NCI-H128 (cell line): ENCODE data around the gene LYPD6B.
A peak's percentile ranks its signal among the peaks of the same experiment; 100 is the strongest.

Experiments used
- DNase-seq: peaks from one replicate; lab custom pipeline; 2025; ENCODE audit not compliant: unreplicated experiment; lab: John Stamatoyannopoulos, UW

LYPD6B gene

GRCh38 chr2:149009576-149010461 lies 28.7 kb upstream of the LYPD6B start:
- DNase-seq, result no peak

GRCh38 chr2:149012545-149012944 lies 26.0 kb upstream of the LYPD6B start:
- DNase-seq, result no peak

- DNase-seq, result no peak
Observed at GRCh38 chr2:149015501-149015900, 23.0 kb upstream of the LYPD6B start.

GRCh38 chr2:149015926-149016563 lies 22.5 kb upstream of the LYPD6B start:
- no peak for DNase-seq

- DNase-seq, result peak; percentile 29
Observed at GRCh38 chr2:149017116-149017985, 21.1 kb upstream of the LYPD6B start.

GRCh38 chr2:149018981-149019380 lies 19.5 kb upstream of the LYPD6B start:
- no peak for DNase-seq

- DNase-seq, result no peak
Observed at GRCh38 chr2:149019768-149020167, 18.7 kb upstream of the LYPD6B start.

- no peak for DNase-seq
Observed at GRCh38 chr2:149020432-149020851, 18.1 kb upstream of the LYPD6B start.

- DNase-seq, result no peak
Observed at GRCh38 chr2:149021271-149021719, 17.2 kb upstream of the LYPD6B start.

GRCh38 chr2:149021761-149022160 lies 16.7 kb upstream of the LYPD6B start:
- DNase-seq, result no peak

GRCh38 chr2:149023091-149023490 lies 15.4 kb upstream of the LYPD6B start:
- no peak for DNase-seq

- no peak for DNase-seq
Observed at GRCh38 chr2:149027590-149028250, 10.8 kb upstream of the LYPD6B start.

GRCh38 chr2:149028377-149028776 lies 10.1 kb upstream of the LYPD6B start:
- no peak for DNase-seq

GRCh38 chr2:149028891-149029290 lies 9.6 kb upstream of the LYPD6B start:
- DNase-seq, result no peak

GRCh38 chr2:149029307-149029965 lies 9.1 kb upstream of the LYPD6B start:
- DNase-seq, result no peak

GRCh38 chr2:149031396-149031795 lies 7.1 kb upstream of the LYPD6B start:
- no peak for DNase-seq

- DNase-seq, result no peak
Observed at GRCh38 chr2:149033716-149034115, 4.8 kb upstream of the LYPD6B start.

- no peak for DNase-seq
Observed at GRCh38 chr2:149034406-149034805, 4.1 kb upstream of the LYPD6B start.

- DNase-seq, result no peak
Observed at GRCh38 chr2:149036507-149037293, 1.8 kb upstream of the LYPD6B start.
